ENCODE data around the gene GCSAM. TPM values are rescaled to one million over a fixed set of nuclear protein-coding genes. Genes with fewer than 3 reads are reported as not detected.

GCSAM gene
- total RNA-seq, 4 donors from 2014 or later: 0.44 to 1.4 TPM; not detected in 2

- no peak for TF ChIP-seq CTCF (IDR thresholded peaks at IDR 0.05; ENCODE audit: low read depth)
Observed at GRCh38 chr3:112097378-112097777, 35.7 kb downstream of the GCSAM start.

- no peak for TF ChIP-seq CTCF (IDR thresholded peaks at IDR 0.05; ENCODE audit: low read depth)
Observed at GRCh38 chr3:112096176-112096575, 36.9 kb downstream of the GCSAM start.

GRCh38 chr3:112095731-112096130 is 37.3 kb downstream of the GCSAM start:
- TF ChIP-seq CTCF (IDR thresholded peaks at IDR 0.05; ENCODE audit: low read depth): no peak

GRCh38 chr3:112093180-112093522 is 39.9 kb downstream of the GCSAM start:
- TF ChIP-seq CTCF (IDR thresholded peaks at IDR 0.05; ENCODE audit: low read depth): no peak

- TF ChIP-seq CTCF (IDR thresholded peaks at IDR 0.05; ENCODE audit: low read depth): no peak
Observed at GRCh38 chr3:112092496-112093179, 40.4 kb downstream of the GCSAM start.

- TF ChIP-seq CTCF (IDR thresholded peaks at IDR 0.05; ENCODE audit: low read depth): no peak
Observed at GRCh38 chr3:112090887-112091586, 42.0 kb downstream of the GCSAM start.

GRCh38 chr3:112089956-112090886 is 42.8 kb downstream of the GCSAM start:
- TF ChIP-seq CTCF (IDR thresholded peaks at IDR 0.05; ENCODE audit: low read depth): no peak
